Measurements from ENCODE around the gene DYSF. TPM values are rescaled to one million over a fixed set of nuclear protein-coding genes. Genes with fewer than 3 reads are reported as not detected.

The DYSF gene
- total and polyA plus RNA-seq, 2 donors from 2014 or later: 11.3 to 19.8 TPM

- H3K27me3 ChIP-seq (ENCODE audit: control insufficient read depth, insufficient read depth, low read length): no peaks in the 10 kb centered on the region
- H3K36me3 ChIP-seq (ENCODE audit: control insufficient read depth in 2 of 3, insufficient read depth in 3 of 3, low read length in 3 of 3): peaks cover 0 to 8% (median 0%) of the 10 kb centered on the region in 3 donors
- DNase-seq (no peak), FAIRE-seq (no peak)
- no peak overlapping the region for H3K27ac ChIP-seq (ENCODE audit: low read depth in 2 of 2, low read length in 2 of 2)
- intact Hi-C loops (cut with DNase I): no loop called here
- no peak for TF ChIP-seq CTCF (IDR thresholded peaks at IDR 0.05; ENCODE audit: borderline replicate concordance, extremely low read depth, insufficient read depth)
- no peak overlapping the region for H3K9ac ChIP-seq (ENCODE audit: low read length in 3 of 3)
- H3K9me3 ChIP-seq (ENCODE audit: control insufficient read depth in 2 of 3, insufficient read depth in 1 of 3, low read length in 3 of 3): no peaks in the 10 kb centered on the region
- no peak overlapping the region for H3K4me3 ChIP-seq (ENCODE audit: low read length in 3 of 3)
- no peaks in the 10 kb centered on the region for H3K4me1 ChIP-seq (ENCODE audit: control insufficient read depth in 2 of 3, insufficient read depth in 2 of 3, low read depth in 1 of 3, low read length in 3 of 3)
Measured at GRCh38 chr2:71571945-71572344, 118.6 kb downstream of the DYSF start.

GRCh38 chr2:71575966-71576365 lies 122.6 kb downstream of the DYSF start:
- DNase-seq (no peak), FAIRE-seq (no peak)
- H3K36me3 ChIP-seq (ENCODE audit: control insufficient read depth in 2 of 3, insufficient read depth in 3 of 3, low read length in 3 of 3): peaks cover 0 to 8% (median 0%) of the 10 kb centered on the region in 3 donors
- H3K27me3 ChIP-seq (ENCODE audit: control insufficient read depth, insufficient read depth, low read length): no peaks in the 10 kb centered on the region
- intact Hi-C loops (cut with DNase I): no loop called here
- TF ChIP-seq CTCF (IDR thresholded peaks at IDR 0.05; ENCODE audit: borderline replicate concordance, extremely low read depth, insufficient read depth): no peak
- no peak overlapping the region for H3K4me3 ChIP-seq (ENCODE audit: low read length in 3 of 3)
- no peak overlapping the region for H3K9ac ChIP-seq (ENCODE audit: low read length in 3 of 3)
- no peak overlapping the region for H3K27ac ChIP-seq (ENCODE audit: low read depth in 2 of 2, low read length in 2 of 2)
- no peaks in the 10 kb centered on the region for H3K4me1 ChIP-seq (ENCODE audit: control insufficient read depth in 2 of 3, insufficient read depth in 2 of 3, low read depth in 1 of 3, low read length in 3 of 3)
- H3K9me3 ChIP-seq (ENCODE audit: control insufficient read depth in 2 of 3, insufficient read depth in 1 of 3, low read length in 3 of 3): no peaks in the 10 kb centered on the region

GRCh38 chr2:71576541-71576940 lies 123.2 kb downstream of the DYSF start:
- no peak overlapping the region for H3K27ac ChIP-seq (ENCODE audit: low read depth in 2 of 2, low read length in 2 of 2)
- no peak overlapping the region for H3K9ac ChIP-seq (ENCODE audit: low read length in 3 of 3)
- H3K36me3 ChIP-seq (ENCODE audit: control insufficient read depth in 2 of 3, insufficient read depth in 3 of 3, low read length in 3 of 3): peaks cover 0 to 2% (median 0%) of the 10 kb centered on the region in 3 donors
- H3K9me3 ChIP-seq (ENCODE audit: control insufficient read depth in 2 of 3, insufficient read depth in 1 of 3, low read length in 3 of 3): no peaks in the 10 kb centered on the region
- intact Hi-C loops (cut with DNase I): no loop called here
- H3K4me3 ChIP-seq (ENCODE audit: low read length in 3 of 3): no peak overlapping the region
- no peaks in the 10 kb centered on the region for H3K4me1 ChIP-seq (ENCODE audit: control insufficient read depth in 2 of 3, insufficient read depth in 2 of 3, low read depth in 1 of 3, low read length in 3 of 3)
- no peak for FAIRE-seq
- no peak for TF ChIP-seq CTCF (IDR thresholded peaks at IDR 0.05; ENCODE audit: borderline replicate concordance, extremely low read depth, insufficient read depth)
- H3K27me3 ChIP-seq (ENCODE audit: control insufficient read depth, insufficient read depth, low read length): no peaks in the 10 kb centered on the region
- DNase-seq: no peak

GRCh38 chr2:71577209-71577608 lies 123.8 kb downstream of the DYSF start:
- no peak for FAIRE-seq
- no peak overlapping the region for H3K9ac ChIP-seq (ENCODE audit: low read length in 3 of 3)
- TF ChIP-seq CTCF (IDR thresholded peaks at IDR 0.05; ENCODE audit: borderline replicate concordance, extremely low read depth, insufficient read depth): no peak
- intact Hi-C loops (cut with DNase I): no loop called here
- H3K9me3 ChIP-seq (ENCODE audit: control insufficient read depth in 2 of 3, insufficient read depth in 1 of 3, low read length in 3 of 3): no peaks in the 10 kb centered on the region
- no peak overlapping the region for H3K4me3 ChIP-seq (ENCODE audit: low read length in 3 of 3)
- no peaks in the 10 kb centered on the region for H3K36me3 ChIP-seq (ENCODE audit: control insufficient read depth in 2 of 3, insufficient read depth in 3 of 3, low read length in 3 of 3)
- no peak for DNase-seq
- H3K27me3 ChIP-seq (ENCODE audit: control insufficient read depth, insufficient read depth, low read length): no peaks in the 10 kb centered on the region
- H3K27ac ChIP-seq (ENCODE audit: low read depth in 2 of 2, low read length in 2 of 2): no peak overlapping the region
- H3K4me1 ChIP-seq (ENCODE audit: control insufficient read depth in 2 of 3, insufficient read depth in 2 of 3, low read depth in 1 of 3, low read length in 3 of 3): no peaks in the 10 kb centered on the region

Measured in kidney (tissue), 14 donors.